ENCODE data around the gene SPTLC1. TPM values are rescaled to one million over a fixed set of nuclear protein-coding genes. Genes with fewer than 3 reads are reported as not detected.

SPTLC1 gene
- total RNA-seq = 124 and 129 TPM in 2 replicates

- TF ChIP-seq CTCF (IDR thresholded peaks at IDR 0.05; ENCODE audit: extremely low read depth, low read depth, low read length) = no peak
- H3K4me1 ChIP-seq (ENCODE audit: insufficient read depth, low read length) = peaks cover 10% of the 10 kb centered on the region
- H3K4me2 ChIP-seq (ENCODE audit: insufficient read depth, low read length) = peak within 1 kb of the TSS; percentile 85
Observed at GRCh38 chr9:92115071-92115858, at the start of gene SPTLC1. TSS of gene SPTLC1 (minus strand) at chr9:92115413. CDS start at chr9:92115370, 43 bp downstream.

GRCh38 chr9:92164975-92165374 lies 49.8 kb upstream of the SPTLC1 start:
- Histone ChIP-seq H3K27me3 (ENCODE audit: insufficient read depth, low read length) (no peaks in the 10 kb centered on the region), H3K79me2 (ENCODE audit: insufficient read depth, low read length) (no peaks in the 10 kb centered on the region), H2AFZ (ENCODE audit: low read length) (no peak overlapping the region), H3K4me1 (ENCODE audit: insufficient read depth, low read length) (no peaks in the 10 kb centered on the region), H3K4me3 (ENCODE audit: insufficient read depth, low read length) (no peak overlapping the region), H3K36me3 (ENCODE audit: insufficient read depth, low read length) (no peaks in the 10 kb centered on the region), H3K4me2 (ENCODE audit: insufficient read depth, low read length) (no peak overlapping the region), H4K20me1 (ENCODE audit: insufficient read depth, low read length) (no peaks in the 10 kb centered on the region), H3K9me3 (ENCODE audit: low read depth, low read length) (no peaks in the 10 kb centered on the region), H3K27ac (ENCODE audit: low read depth, low read length) (no peak overlapping the region)
- TF ChIP-seq CTCF (IDR thresholded peaks at IDR 0.05; ENCODE audit: extremely low read depth, low read depth, low read length) = no peak
- no peak for DNase-seq (ENCODE audit: insufficient read length, low spot score, missing footprints)

More at GRCh38 chr9:92115071-92115858, at the start of gene SPTLC1:
- peaks cover 50% of the 10 kb centered on the region for H3K79me2 ChIP-seq (ENCODE audit: insufficient read depth, low read length)
- peak; percentile 95 for DNase-seq (ENCODE audit: insufficient read length, low spot score, missing footprints)
- peak within 1 kb of the TSS; percentile 85 for H3K27ac ChIP-seq (ENCODE audit: low read depth, low read length)
- H2AFZ ChIP-seq (ENCODE audit: low read length) = peak within 1 kb of the TSS; percentile 96
- peak within 1 kb of the TSS; percentile 91 for H3K4me3 ChIP-seq (ENCODE audit: insufficient read depth, low read length)
- H3K27me3 ChIP-seq (ENCODE audit: insufficient read depth, low read length) = peaks cover 7% of the 10 kb centered on the region
- no peaks in the 10 kb centered on the region for H3K9me3 ChIP-seq (ENCODE audit: low read depth, low read length)
- peaks cover 16% of the 10 kb centered on the region for H3K36me3 ChIP-seq (ENCODE audit: insufficient read depth, low read length)
- H4K20me1 ChIP-seq (ENCODE audit: insufficient read depth, low read length) = peaks cover 11% of the 10 kb centered on the region

- TF ChIP-seq CTCF (IDR thresholded peaks at IDR 0.05; ENCODE audit: extremely low read depth, low read depth, low read length) = no peak
- H2AFZ ChIP-seq (ENCODE audit: low read length) = no peak overlapping the region
- H3K9me3 ChIP-seq (ENCODE audit: low read depth, low read length) = no peaks in the 10 kb centered on the region
- no peak overlapping the region for H3K4me3 ChIP-seq (ENCODE audit: insufficient read depth, low read length)
- no peak for DNase-seq (ENCODE audit: insufficient read length, low spot score, missing footprints)
- H3K79me2 ChIP-seq (ENCODE audit: insufficient read depth, low read length) = no peaks in the 10 kb centered on the region
- no peaks in the 10 kb centered on the region for H3K36me3 ChIP-seq (ENCODE audit: insufficient read depth, low read length)
- no peaks in the 10 kb centered on the region for H3K4me1 ChIP-seq (ENCODE audit: insufficient read depth, low read length)
- no peak overlapping the region for H3K27ac ChIP-seq (ENCODE audit: low read depth, low read length)
- no peaks in the 10 kb centered on the region for H4K20me1 ChIP-seq (ENCODE audit: insufficient read depth, low read length)
- H3K27me3 ChIP-seq (ENCODE audit: insufficient read depth, low read length) = no peaks in the 10 kb centered on the region
- no peak overlapping the region for H3K4me2 ChIP-seq (ENCODE audit: insufficient read depth, low read length)
Observed at GRCh38 chr9:92164490-92164889, 49.3 kb upstream of the SPTLC1 start.

GRCh38 chr9:92163276-92163675 lies 48.1 kb upstream of the SPTLC1 start:
- H3K4me1 ChIP-seq (ENCODE audit: insufficient read depth, low read length) = no peaks in the 10 kb centered on the region
- H2AFZ ChIP-seq (ENCODE audit: low read length) = no peak overlapping the region
- TF ChIP-seq CTCF (IDR thresholded peaks at IDR 0.05; ENCODE audit: extremely low read depth, low read depth, low read length) = no peak
- H4K20me1 ChIP-seq (ENCODE audit: insufficient read depth, low read length) = no peaks in the 10 kb centered on the region
- H3K79me2 ChIP-seq (ENCODE audit: insufficient read depth, low read length) = no peaks in the 10 kb centered on the region
- no peaks in the 10 kb centered on the region for H3K9me3 ChIP-seq (ENCODE audit: low read depth, low read length)
- H3K4me2 ChIP-seq (ENCODE audit: insufficient read depth, low read length) = no peak overlapping the region
- no peak overlapping the region for H3K4me3 ChIP-seq (ENCODE audit: insufficient read depth, low read length)
- no peaks in the 10 kb centered on the region for H3K36me3 ChIP-seq (ENCODE audit: insufficient read depth, low read length)
- H3K27me3 ChIP-seq (ENCODE audit: insufficient read depth, low read length) = no peaks in the 10 kb centered on the region
- no peak overlapping the region for H3K27ac ChIP-seq (ENCODE audit: low read depth, low read length)
- DNase-seq (ENCODE audit: insufficient read length, low spot score, missing footprints) = no peak

All from osteoblast (primary cell).